DND-41 (cell line): Measurements from ENCODE around the gene POLRMT.

Experiments used
- CTCF ChIP-seq: IDR thresholded peaks from 2 replicates; pipeline ENCODE4 v1.5.1; 2012; ENCODE audit warnings: borderline replicate concordance, low read length, moderate library complexity, mild to moderate bottlenecking; ENCODE audit not compliant: poor library complexity, severe bottlenecking; ENCODE audit errors: extremely low read depth
- EZH2 ChIP-seq: IDR thresholded peaks from 3 replicates; pipeline ENCODE4 v1.6.1; 2012; ENCODE audit warnings: borderline replicate concordance, low read depth, mild to moderate bottlenecking, moderate library complexity, low read length, inconsistent platforms; ENCODE audit not compliant: severe bottlenecking

- TF ChIP-seq CTCF: no peak
- TF ChIP-seq EZH2: no peak
These were observed 25.8 kb downstream of the POLRMT start for GRCh38 chr19:607301-608154.
